Measurements from ENCODE around the gene MCC. TPM values are rescaled to one million over a fixed set of nuclear protein-coding genes. Genes with fewer than 3 reads are reported as not detected.

MCC gene
- total RNA-seq, 6 donors from 2014 or later = 12.1 to 67.1 (median 21.3) TPM

- no peak for DNase-seq
- no peak for TF ChIP-seq POLR2AphosphoS5 (IDR thresholded peaks at IDR 0.05)
- no peak for TF ChIP-seq EP300 (IDR thresholded peaks at IDR 0.05)
- TF ChIP-seq CTCF (IDR thresholded peaks at IDR 0.05) = no peak
- TF ChIP-seq POLR2A (IDR thresholded peaks at IDR 0.05) = no peak
- no peak overlapping the region for H3K27ac ChIP-seq
- H3K27me3 ChIP-seq = no peaks in the 10 kb centered on the region
- no peaks in the 10 kb centered on the region for H3K36me3 ChIP-seq
- no peaks in the 10 kb centered on the region for H3K9me3 ChIP-seq
- no peak for ATAC-seq (ENCODE audit: low FRiP score in 2 of 2)
- no peaks in the 10 kb centered on the region for H3K4me1 ChIP-seq
- H3K4me3 ChIP-seq = no peak overlapping the region
These were observed 299.8 kb downstream of the MCC start for GRCh38 chr5:113188436-113188835.

GRCh38 chr5:113187906-113188305 lies 300.3 kb downstream of the MCC start:
- no peak for TF ChIP-seq POLR2A (IDR thresholded peaks at IDR 0.05)
- no peak for TF ChIP-seq EP300 (IDR thresholded peaks at IDR 0.05)
- TF ChIP-seq POLR2AphosphoS5 (IDR thresholded peaks at IDR 0.05) = no peak
- no peak for TF ChIP-seq CTCF (IDR thresholded peaks at IDR 0.05)

GRCh38 chr5:113186061-113186460 lies 302.2 kb downstream of the MCC start:
- Histone ChIP-seq H3K36me3 (no peaks in the 10 kb centered on the region), H3K27me3 (no peaks in the 10 kb centered on the region), H3K27ac (no peak overlapping the region), H3K9me3 (no peaks in the 10 kb centered on the region), H3K4me3 (no peak overlapping the region), H3K4me1 (no peaks in the 10 kb centered on the region)
- TF ChIP-seq POLR2A (IDR thresholded peaks at IDR 0.05) (no peak), CTCF (IDR thresholded peaks at IDR 0.05) (no peak), EP300 (IDR thresholded peaks at IDR 0.05) (no peak), POLR2AphosphoS5 (IDR thresholded peaks at IDR 0.05) (no peak)
- ATAC-seq (ENCODE audit: low FRiP score in 2 of 2) (no peak), DNase-seq (no peak)
- 89 to 90% methylated on average over 7 of the region's 7 CpGs for WGBS, 2 donors

More at GRCh38 chr5:113187906-113188305, 300.3 kb downstream of the MCC start:
- Histone ChIP-seq H3K4me1 (no peaks in the 10 kb centered on the region), H3K4me3 (no peak overlapping the region), H3K9me3 (no peaks in the 10 kb centered on the region), H3K27me3 (no peaks in the 10 kb centered on the region), H3K36me3 (no peaks in the 10 kb centered on the region), H3K27ac (no peak overlapping the region)
- DNase-seq = no peak
- WGBS, 2 donors = 57 to 58% methylated on average over 3 of the region's 3 CpGs
- ATAC-seq (ENCODE audit: low FRiP score in 2 of 2) = no peak

- H3K27ac ChIP-seq = no peak overlapping the region
- no peak overlapping the region for H3K4me3 ChIP-seq
- ATAC-seq (ENCODE audit: low FRiP score in 2 of 2) (no peak), DNase-seq (no peak)
- no peaks in the 10 kb centered on the region for H3K27me3 ChIP-seq
- TF ChIP-seq CTCF (IDR thresholded peaks at IDR 0.05) (no peak), POLR2A (IDR thresholded peaks at IDR 0.05) (no peak), EP300 (IDR thresholded peaks at IDR 0.05) (no peak), POLR2AphosphoS5 (IDR thresholded peaks at IDR 0.05) (no peak)
- H3K9me3 ChIP-seq = no peaks in the 10 kb centered on the region
- no peaks in the 10 kb centered on the region for H3K36me3 ChIP-seq
- peaks cover 3 to 4% (median 3%) of the 10 kb centered on the region in 4 donors for H3K4me1 ChIP-seq
- 84 to 89% methylated on average over 2 of the region's 2 CpGs for WGBS, 2 donors
These were observed 304.6 kb downstream of the MCC start for GRCh38 chr5:113183694-113184093.

GRCh38 chr5:113182658-113183344 lies 305.5 kb downstream of the MCC start:
- H3K27ac ChIP-seq = no peak overlapping the region
- WGBS, 2 donors = 93 to 97% methylated on average over 11 of the region's 11 CpGs
- no peak for ATAC-seq (ENCODE audit: low FRiP score in 2 of 2)
- H3K4me1 ChIP-seq = peaks cover 9 to 11% (median 10%) of the 10 kb centered on the region in 4 donors
- no peaks in the 10 kb centered on the region for H3K9me3 ChIP-seq
- TF ChIP-seq POLR2A (IDR thresholded peaks at IDR 0.05) (no peak), CTCF (IDR thresholded peaks at IDR 0.05) (no peak), EP300 (IDR thresholded peaks at IDR 0.05) (no peak), POLR2AphosphoS5 (IDR thresholded peaks at IDR 0.05) (no peak)
- no peaks in the 10 kb centered on the region for H3K36me3 ChIP-seq
- no peaks in the 10 kb centered on the region for H3K27me3 ChIP-seq
- no peak for DNase-seq
- H3K4me3 ChIP-seq = no peak overlapping the region

All from upper lobe of left lung (tissue), 6 donors.